GM12874 (cell line): ENCODE data around the gene PRSS23.

Experiments used
- TF ChIP-seq, protein P1 (sequence below): IDR thresholded peaks from 2 replicates; pipeline ENCODE4 v1.5.1; 2011; ENCODE audit warnings: low read depth, mild to moderate bottlenecking, control low read depth, low read length, moderate library complexity; ENCODE audit not compliant: insufficient read depth

PRSS23 gene

DNA sequence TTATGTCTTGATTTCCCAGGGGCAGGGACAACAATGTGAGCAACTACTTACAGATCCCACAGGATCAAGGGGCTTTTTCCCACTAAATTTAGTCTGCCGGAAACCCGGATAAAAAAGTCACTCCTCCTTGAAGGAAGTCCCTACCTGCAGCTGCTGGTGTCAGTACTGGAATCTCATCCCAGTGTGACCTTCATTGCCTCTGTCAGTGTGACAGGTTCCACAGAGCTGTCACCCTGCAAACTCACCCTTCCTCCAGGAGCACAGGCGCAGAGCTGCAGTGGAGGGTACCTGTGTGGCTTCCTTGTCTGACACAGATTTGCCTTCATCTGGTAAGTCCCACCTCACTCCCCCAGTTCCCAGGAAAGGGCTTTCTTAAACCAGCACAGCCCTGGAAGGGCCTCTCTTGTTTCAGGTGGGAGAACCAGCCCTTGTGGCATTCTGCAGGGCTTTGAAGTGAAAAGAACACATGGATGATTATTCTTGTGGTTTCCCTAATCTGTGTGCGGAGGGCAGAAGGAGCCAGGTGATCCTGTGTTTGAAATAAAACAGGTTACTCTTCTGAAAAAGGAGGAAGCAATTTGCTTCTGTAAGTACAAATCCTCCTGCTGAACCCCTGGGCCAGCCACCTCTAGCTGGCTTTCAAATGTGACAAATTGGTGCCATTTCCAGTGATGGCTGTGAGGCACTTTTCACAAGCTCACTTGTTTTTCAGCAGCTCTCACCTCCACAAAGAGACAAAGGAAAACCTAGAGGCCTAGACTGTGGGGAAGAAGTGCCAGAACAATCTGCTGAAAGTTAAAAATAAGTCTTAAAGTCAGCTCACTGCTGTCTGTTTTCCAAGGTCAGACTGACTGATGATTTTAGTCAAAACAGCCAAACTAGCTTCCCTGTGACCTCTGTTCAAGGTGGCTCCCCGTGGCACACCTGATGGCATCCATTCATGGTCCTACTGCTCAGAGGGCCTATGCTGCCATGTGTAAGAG lies 9.2 kb upstream of the PRSS23 start:
- TF ChIP-seq, protein P1, sequence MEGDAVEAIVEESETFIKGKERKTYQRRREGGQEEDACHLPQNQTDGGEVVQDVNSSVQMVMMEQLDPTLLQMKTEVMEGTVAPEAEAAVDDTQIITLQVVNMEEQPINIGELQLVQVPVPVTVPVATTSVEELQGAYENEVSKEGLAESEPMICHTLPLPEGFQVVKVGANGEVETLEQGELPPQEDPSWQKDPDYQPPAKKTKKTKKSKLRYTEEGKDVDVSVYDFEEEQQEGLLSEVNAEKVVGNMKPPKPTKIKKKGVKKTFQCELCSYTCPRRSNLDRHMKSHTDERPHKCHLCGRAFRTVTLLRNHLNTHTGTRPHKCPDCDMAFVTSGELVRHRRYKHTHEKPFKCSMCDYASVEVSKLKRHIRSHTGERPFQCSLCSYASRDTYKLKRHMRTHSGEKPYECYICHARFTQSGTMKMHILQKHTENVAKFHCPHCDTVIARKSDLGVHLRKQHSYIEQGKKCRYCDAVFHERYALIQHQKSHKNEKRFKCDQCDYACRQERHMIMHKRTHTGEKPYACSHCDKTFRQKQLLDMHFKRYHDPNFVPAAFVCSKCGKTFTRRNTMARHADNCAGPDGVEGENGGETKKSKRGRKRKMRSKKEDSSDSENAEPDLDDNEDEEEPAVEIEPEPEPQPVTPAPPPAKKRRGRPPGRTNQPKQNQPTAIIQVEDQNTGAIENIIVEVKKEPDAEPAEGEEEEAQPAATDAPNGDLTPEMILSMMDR = no peak

DNA sequence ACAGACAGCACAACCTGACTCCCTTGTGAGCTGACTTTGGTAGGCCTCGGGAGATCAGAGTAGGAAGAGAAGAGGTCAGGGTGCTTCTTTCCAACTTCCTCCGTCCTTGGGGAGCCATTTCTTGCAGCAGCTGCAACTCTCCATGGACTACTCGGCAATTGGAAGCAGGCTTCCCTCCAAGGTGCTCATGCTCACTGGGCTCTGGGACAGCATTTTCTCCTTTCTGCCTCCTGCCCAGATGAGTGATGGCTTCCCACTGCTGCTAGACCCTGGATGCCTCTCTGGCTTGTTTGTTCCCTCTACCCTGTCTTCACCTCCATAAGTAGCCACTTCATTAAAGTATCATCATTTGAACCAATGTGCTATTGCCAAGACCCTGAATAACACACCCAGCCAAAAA lies 8.2 kb upstream of the PRSS23 start:
- TF ChIP-seq, protein P1 = no peak

DNA sequence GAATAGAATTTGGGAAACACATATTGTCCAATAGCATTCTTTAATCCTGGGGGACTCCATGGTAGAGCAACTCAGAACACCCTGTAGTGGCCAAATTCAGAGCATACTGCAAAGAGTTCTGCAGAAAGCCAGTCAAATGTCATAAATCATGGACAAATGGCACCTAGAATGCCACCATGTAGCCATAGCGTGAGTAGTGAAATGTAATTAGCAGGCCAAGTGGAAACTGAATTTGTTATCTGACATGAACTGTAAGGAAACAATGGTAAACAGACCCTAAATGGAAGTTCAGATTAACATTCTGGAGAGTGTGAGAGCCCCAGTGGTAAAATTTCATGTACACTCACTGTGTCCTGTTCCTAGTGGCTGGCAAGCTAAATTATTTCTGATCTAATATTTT lies 7.0 kb upstream of the PRSS23 start:
- TF ChIP-seq, protein P1 = no peak

DNA sequence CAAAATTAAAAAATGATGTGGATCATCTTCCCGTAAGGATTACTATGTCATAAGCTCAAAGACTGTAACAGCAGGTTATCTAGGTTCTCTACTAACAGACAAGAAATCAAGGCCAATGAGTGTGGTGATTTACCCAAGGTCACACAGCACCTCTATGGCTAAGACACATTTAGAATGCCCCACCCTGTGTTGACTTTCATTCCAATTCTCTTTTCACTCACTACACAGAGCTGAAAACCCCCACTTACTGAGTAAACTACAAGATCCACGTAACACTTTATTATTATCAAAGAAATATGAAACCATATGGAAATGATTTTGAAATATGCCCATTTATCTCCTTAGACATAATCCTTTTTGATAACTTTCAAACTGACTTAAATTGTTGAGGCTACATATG lies 4.8 kb upstream of the PRSS23 start:
- TF ChIP-seq, protein P1 = no peak

DNA sequence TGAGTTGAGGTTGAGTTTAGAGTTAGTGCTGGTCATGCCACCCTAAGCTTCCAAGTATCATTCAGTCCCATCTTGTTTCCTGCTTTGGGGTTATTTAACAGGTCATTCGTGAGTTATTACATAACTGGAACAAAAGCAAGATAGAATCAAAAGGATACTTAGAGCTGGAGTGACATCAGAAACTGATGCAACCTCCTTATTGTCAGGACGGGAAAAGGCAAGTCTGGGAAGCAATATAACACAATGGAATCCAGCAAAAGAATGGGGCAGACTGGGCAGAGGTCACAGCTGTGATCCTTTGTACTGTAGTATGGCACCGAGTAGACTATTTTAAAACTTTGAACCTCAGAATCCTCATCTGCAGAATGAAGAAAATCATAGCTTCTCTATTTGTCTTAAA lies 4.4 kb upstream of the PRSS23 start:
- TF ChIP-seq, protein P1 = no peak

DNA sequence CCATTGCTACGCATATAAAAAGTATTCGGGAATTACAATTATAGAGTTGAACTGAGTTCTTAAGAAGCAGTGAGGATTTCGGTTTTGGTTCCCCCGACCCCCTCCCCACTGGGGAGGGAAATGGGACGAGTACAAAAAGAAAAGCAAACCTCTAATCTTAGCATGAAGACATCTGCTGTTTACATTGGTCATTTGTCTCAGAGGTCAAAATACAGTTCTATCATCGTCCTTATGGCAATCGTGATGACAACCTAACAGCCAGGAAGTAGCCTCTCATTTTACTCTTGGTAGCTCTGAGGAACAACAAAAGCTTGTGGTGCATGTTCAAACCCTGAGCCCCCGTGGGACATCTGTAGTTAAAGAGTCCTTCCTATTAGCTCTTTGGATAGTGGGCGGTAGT lies 3.2 kb upstream of the PRSS23 start:
- TF ChIP-seq, protein P1 = no peak

DNA sequence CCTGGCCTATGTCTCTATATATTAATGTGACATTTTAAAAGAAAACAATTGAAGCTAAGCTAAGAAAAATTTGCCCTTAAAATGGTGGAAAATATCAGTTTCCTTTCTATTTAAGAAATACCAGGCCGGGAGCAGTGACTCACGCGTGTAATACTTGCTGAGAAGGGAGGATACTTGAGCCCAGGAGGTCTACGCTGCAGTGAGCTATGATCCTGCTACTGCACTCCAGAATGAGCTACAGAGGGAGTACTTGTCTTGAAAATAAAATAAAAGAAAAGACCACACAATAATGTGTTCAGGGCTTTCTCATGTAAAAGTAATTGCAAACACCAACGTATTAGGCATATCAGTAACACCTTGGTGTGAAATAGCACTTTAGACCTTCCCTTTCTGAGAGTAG lies 1.4 kb upstream of the PRSS23 start:
- TF ChIP-seq, protein P1 = no peak
